K562 (cell line): ENCODE data around the gene HYAL1. TPM values are rescaled to one million over a fixed set of nuclear protein-coding genes. Genes with fewer than 3 reads are reported as not detected.

Experiments
- CREM ChIP-seq: IDR thresholded peaks from 2 replicates; pipeline ENCODE4 v1.6.1; 2014; ENCODE audit warnings: antibody characterized with exemption, low read depth
- ELF1 ChIP-seq: fragments of 200-800 bp; sonication (Bioruptor generic); IDR thresholded peaks from 2 replicates; pipeline ENCODE4 v1.6.1; 2016; ENCODE audit warnings: missing genetic modification characterization, missing compliant biosample characterization
- ELF4 ChIP-seq: fragments of 450-650 bp; formaldehyde crosslinking; IDR thresholded peaks from 2 replicates; pipeline ENCODE4 v1.4.0; 2022; ENCODE audit warnings: missing genetic modification characterization
- EP400 ChIP-seq: fragments of 450-650 bp; IDR thresholded peaks from 2 replicates; pipeline ENCODE4 v1.6.1; 2017; ENCODE audit warnings: antibody characterized with exemption, mild to moderate bottlenecking, moderate library complexity
- FOXJ2 ChIP-seq: fragments of 200-800 bp; sonication (Bioruptor generic); IDR thresholded peaks from 2 replicates; pipeline ENCODE4 v1.6.1; 2016; ENCODE audit warnings: missing genetic modification characterization, missing compliant biosample characterization
- GTF2F1 ChIP-seq: IDR thresholded peaks from 2 replicates; pipeline ENCODE4 v1.6.1; 2011; ENCODE audit warnings: low read depth, low read length, improper control_type of control experiment
- HCFC1 ChIP-seq: IDR thresholded peaks from 2 replicates; pipeline ENCODE4 v1.6.1; 2012; ENCODE audit warnings: low read depth, low read length, improper control_type of control experiment
- JUND ChIP-seq, 2 experiments: IDR thresholded peaks; 2 replicates in 1 of 2; 3 replicates in 1 of 2; pipeline ENCODE4 v1.6.1; 2011; ENCODE audit warnings: borderline replicate concordance in 2 of 2, low read depth in 2 of 2, low read length in 2 of 2, improper control_type of control experiment in 1 of 2, missing biosample characterization in 1 of 2, missing genetic modification characterization in 1 of 2, missing genetic modification reagents in 1 of 2
- KLF13 ChIP-seq: fragments of 450-650 bp; IDR thresholded peaks from 2 replicates; pipeline ENCODE4 v1.6.1; 2016; ENCODE audit warnings: missing genetic modification characterization, low read depth, mild to moderate bottlenecking, missing compliant biosample characterization, moderate library complexity, borderline replicate concordance
- MEIS2 ChIP-seq: fragments of 450-650 bp; IDR thresholded peaks from 2 replicates; pipeline ENCODE4 v1.6.1; 2014; ENCODE audit warnings: mild to moderate bottlenecking; ENCODE audit not compliant: partially characterized antibody
- MYNN ChIP-seq, 2 experiments: sonication (generic); formaldehyde crosslinking in 1 of 2; IDR thresholded peaks; 2 replicates each; pipeline versions ENCODE4 v1.5.0 to v1.6.1; 2016 to 2020; ENCODE audit warnings: antibody characterized with exemption in 1 of 2, missing genetic modification reagents in 1 of 2
- NFIC ChIP-seq: fragments of 450-650 bp; IDR thresholded peaks from 2 replicates; pipeline ENCODE4 v1.6.1; 2017; ENCODE audit warnings: mild to moderate bottlenecking, inconsistent platforms
- PBX2 ChIP-seq, 2 experiments: IDR thresholded peaks in 1 of 2; conservative IDR thresholded peaks in 1 of 2; 2 replicates each; pipeline ENCODE4 v1.6.1; 2016; ENCODE audit warnings: low read depth in 2 of 2, mild to moderate bottlenecking in 1 of 2, missing compliant biosample characterization in 1 of 2, missing genetic modification characterization in 1 of 2, moderate library complexity in 1 of 2
- POLR2A ChIP-seq: fragments of 450-650 bp; conservative IDR thresholded peaks from 2 replicates; pipeline ENCODE4 v1.6.1; 2016
- POLR2B ChIP-seq: fragments of 450-650 bp; IDR thresholded peaks from 2 replicates; pipeline ENCODE4 v1.6.1; 2018; ENCODE audit warnings: low read depth; ENCODE audit not compliant: partially characterized antibody
- VEZF1 ChIP-seq: fragments of 200-800 bp; sonication (Bioruptor generic); IDR thresholded peaks from 2 replicates; pipeline ENCODE4 v1.6.1; 2017; ENCODE audit warnings: missing genetic modification characterization, missing compliant biosample characterization
- ZFX ChIP-seq: sonication (generic); formaldehyde crosslinking; IDR thresholded peaks from 2 replicates; pipeline ENCODE4 v1.8.0; 2022; ENCODE audit warnings: mild to moderate bottlenecking, missing genetic modification reagents, moderate library complexity
- ZMIZ1 ChIP-seq, 2 experiments: fragments of 150-350 bp in 1 of 2; IDR thresholded peaks; 2 replicates each; pipeline ENCODE4 v1.6.1; 2012 to 2016; ENCODE audit warnings: low read depth in 2 of 2, low read length in 2 of 2, mild to moderate bottlenecking in 1 of 2, moderate library complexity in 1 of 2
- polyA plus RNA-seq, 8 experiments: library from polyadenylated mRNA; depleted of rRNA in 4 of 8; stranded (reverse) in 5 of 8; unstranded in 3 of 8; fragments of >200 nt; fragmentation: Nextera tagmentation in 2 of 8; fragmentation: Illumina TruSeq in 1 of 8; extraction: Ambion mirVana in 2 of 8; extraction: Trizol in 1 of 8; gene quantifications; 2 replicates each; pipeline versions ENCODE4 v1.2.1 to v1.2.3, GENCODE V29; 2011 to 2014; ENCODE audit warnings: inconsistent platforms in 1 of 8, missing spikeins in 1 of 8
- total RNA-seq, 7 experiments: library from RNA; depleted of rRNA in 6 of 7; stranded (reverse); fragments of >200 nt in 6 of 7; fragmentation: Illumina TruSeq in 2 of 7; extraction: Trizol in 2 of 7; gene quantifications; 2 replicates each; pipeline versions ENCODE4 v1.2.1 to v1.2.3, GENCODE V29; 2011 to 2021; ENCODE audit warnings: low replicate concordance in 1 of 7

The HYAL1 gene
- total and polyA plus RNA-seq, 9 of the 15 experiments (the other 6 are each of a cell fraction or from before 2014, with no cell fraction given): 1.4 to 8.5 (median 4.7) TPM

GRCh38 chr3:50303013-50303815, at the start of gene HYAL1 (continued):
- TF ChIP-seq GTF2F1 (peak; percentile 63; the same call in 1 of the 2 replicates), NFIC (0 out of 2 replicates have a peak, but pooled peaks have one; percentile 7), ZMIZ1 (IDR thresholded peaks at IDR 0.05; ENCODE audit: low read depth in 2 of 2, low read length in 2 of 2) (no peak), PBX2 (CRISPR knock-in tag; IDR thresholded peaks at IDR 0.05; ENCODE audit: low read depth) (no peak), PBX2 (tag; conservative IDR thresholded peaks at IDR 0.05; ENCODE audit: low read depth) (no peak), POLR2B (peak; percentile 61), MEIS2 (peak; percentile 8), HCFC1 (peak; percentile 9; the same call in 1 of the 2 replicates), EP400 (peak; percentile 34; the same call in 1 of the 2 replicates), CREM (peak; percentile 23; the same call in 1 of the 2 replicates), JUND (IDR thresholded peaks at IDR 0.05; ENCODE audit: borderline replicate concordance, low read depth, low read length) (peak; percentile 32; the same call in 1 of the 2 replicates), JUND (tag; IDR thresholded peaks at IDR 0.05; ENCODE audit: borderline replicate concordance, low read depth, low read length) (no peak), ELF4 (CRISPR knock-in tag) (no peak), ZFX (CRISPR knock-in tag) (peak; percentile 85), ELF1 (tag) (no peak), KLF13 (no peak), VEZF1 (CRISPR knock-in tag) (peak; percentile 33), MYNN (IDR thresholded peaks at IDR 0.05) (0 out of 2 replicates have a peak, but pooled peaks have one; percentile 22), MYNN (CRISPR knock-in tag; IDR thresholded peaks at IDR 0.05) (no peak), FOXJ2 (no peak), POLR2A (peak; percentile 76)
